HG03097 (cell line): ENCODE data around the gene PREB.
"Not testable (repeated sequence)": the region's sequence is repeated elsewhere in the genome, so short reads cannot be mapped to it uniquely, and the experiment has no call there.

Experiments
- ATAC-seq: cut with Tn5 transposase; IDR thresholded peaks from one replicate; pipeline ENCODE4 v1.9.1; 2021; ENCODE audit not compliant: unreplicated experiment, low FRiP score

The PREB gene

GRCh38 chr2:27128668-27129571 is 5.5 kb downstream of the PREB start:
- ATAC-seq = no peak

GRCh38 chr2:27127883-27128667 is 6.4 kb downstream of the PREB start:
- ATAC-seq = no peak

GRCh38 chr2:27126252-27126710 is 8.2 kb downstream of the PREB start:
- ATAC-seq = no peak

DNA sequence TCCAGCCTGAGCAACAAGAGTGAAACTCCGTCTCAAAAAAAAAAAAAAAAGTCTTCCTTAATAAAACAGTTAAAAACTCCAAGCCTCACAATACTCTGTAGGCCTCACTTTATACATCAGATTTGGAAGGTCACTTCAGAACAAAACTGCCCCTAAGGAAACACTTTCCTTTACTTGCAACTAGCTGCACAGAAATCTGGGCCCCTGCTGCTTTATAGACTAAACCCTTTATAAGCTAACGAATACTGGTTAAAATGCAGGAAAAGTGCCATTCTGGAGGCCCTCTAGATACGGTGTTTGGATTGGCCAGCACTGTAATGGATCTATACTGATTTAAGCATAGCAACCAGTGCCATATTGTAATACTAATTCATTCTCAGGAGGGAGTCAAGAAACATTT is 9.3 kb downstream of the PREB start:
- no peak for ATAC-seq

DNA sequence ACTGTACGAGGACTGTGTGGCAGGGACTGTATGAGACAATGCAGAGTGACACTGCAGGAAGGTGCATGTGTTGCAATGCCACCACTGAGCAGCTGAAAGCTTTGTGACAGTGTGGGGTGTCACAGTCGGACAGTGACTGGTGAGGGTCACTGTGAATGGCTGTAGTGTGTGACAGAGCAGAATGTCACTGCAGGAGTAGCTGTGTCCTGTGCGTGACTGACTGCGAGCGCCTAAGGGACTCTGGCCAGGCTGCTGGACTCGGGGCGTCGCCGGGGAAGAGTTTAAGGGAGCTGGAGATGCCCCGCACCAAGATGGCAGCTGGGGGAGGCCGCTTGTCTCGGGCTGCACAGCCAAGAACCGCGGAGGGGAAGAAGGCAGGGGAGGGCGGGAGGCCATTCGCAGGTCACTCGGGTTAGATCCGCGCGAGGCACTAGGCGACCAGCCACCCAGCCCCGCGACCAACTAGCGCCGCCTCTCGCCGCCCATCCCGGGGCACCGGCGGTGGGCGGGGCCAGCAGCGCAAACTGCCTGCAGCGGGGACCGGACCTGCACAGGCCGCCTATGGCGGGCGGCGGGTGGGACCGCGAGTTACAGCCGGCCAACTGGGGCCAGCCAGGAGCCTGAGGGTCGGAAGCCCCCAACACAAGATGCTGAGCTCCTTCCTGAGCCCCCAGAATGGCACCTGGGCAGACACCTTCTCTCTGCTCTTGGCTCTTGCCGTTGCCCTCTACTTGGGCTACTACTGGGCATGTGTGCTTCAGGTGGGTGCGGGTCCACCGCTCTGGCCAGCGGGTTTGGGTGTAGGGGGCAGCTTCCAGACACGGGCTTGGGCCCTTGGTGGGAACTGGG is 10.9 kb downstream of the PREB start, which contains the start of gene ABHD1:
TSS of gene ABHD1 (plus strand) at position 514 of the 849 bp plus-strand sequence. CDS start at position 648, 134 bp downstream.
- ATAC-seq = no peak

DNA sequence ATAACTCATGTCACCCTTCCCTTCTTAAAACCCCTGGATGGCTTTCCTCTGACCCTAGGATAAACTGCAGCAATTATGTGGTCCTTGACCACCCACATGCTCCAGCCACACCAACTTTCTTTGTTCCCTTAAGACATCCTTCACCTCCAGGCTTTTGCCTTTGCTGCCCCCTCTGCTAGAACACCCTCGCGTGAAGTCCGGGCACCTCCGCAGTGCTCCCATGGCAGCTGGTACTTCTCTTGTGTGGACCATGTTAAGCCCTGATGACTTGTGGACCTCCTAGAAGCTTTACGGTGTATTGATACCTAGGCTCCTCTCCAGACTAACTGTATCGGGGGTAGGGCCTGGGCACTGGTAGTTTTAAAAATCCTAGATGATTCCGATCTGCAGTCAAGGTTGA is 11.6 kb downstream of the PREB start:
- ATAC-seq = no peak

DNA sequence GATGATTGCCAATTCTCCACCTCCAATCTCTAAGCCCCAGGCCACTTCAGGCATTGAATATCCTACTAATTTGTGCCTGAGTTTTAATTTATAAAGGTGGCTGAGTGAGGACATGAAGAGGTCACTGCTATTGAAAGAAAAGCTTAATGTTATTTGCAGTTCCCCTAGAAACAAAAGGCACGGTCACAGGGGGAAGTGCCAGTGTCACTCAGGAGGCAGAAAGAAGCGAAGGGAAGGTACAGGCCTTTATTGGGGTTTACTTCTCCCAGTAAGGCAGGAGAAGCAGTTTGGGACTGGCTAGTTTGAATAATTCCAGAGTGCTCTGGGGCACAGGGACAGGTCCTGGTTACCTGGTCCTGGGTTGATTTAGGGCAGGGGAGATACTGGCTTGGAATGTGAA is 12.5 kb downstream of the PREB start:
- no peak for ATAC-seq

GRCh38 chr2:27119330-27119670 is 15.1 kb downstream of the PREB start:
- ATAC-seq = not testable (repeated sequence)

DNA sequence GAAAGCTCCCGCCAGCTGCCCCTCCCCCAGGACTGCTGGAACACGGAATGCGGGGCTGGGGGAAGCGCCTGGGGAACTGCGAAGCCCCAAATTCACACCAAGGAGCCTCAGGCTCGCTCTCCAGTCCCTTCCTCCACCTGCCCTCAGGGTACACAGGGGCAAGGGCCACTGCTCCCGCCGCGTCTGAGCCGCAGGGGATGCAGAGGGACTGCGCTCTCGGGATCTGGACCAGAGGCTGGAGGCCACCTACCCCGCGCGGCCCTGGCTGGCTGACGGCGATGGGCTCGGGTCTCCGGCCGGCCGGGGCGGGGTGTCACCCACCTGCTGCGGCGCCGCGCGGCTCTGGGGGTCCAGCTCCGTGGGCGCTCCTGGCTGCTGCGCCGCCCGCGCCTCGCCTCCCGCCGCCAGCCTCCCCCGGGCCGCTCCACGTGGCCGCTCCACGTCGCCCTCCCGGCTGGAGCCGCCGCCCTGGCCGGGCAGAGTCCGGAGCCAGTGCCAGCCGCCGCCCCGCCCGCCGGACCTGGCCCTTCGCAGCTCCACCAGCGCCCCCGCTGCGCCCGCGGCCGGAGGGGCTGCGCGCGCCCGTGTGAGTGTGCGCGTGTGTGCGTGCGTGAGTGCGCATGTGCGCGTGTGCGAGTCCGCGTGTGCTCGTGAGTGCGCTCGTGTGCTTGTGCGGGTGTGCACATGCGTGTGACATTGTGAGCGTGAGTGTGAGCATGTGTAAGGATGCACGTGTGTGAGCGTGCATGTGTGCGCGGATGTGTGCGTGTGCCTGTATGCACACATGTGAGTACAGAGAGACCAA is 15.7 kb downstream of the PREB start, which contains the start of gene CGREF1:
TSS of gene CGREF1 (minus strand) at position 604 of the 805 bp plus-strand sequence. CDS start 14,762 bp downstream, outside the sequence.
- ATAC-seq = no peak

GRCh38 chr2:27117995-27118524 is 16.4 kb downstream of the PREB start:
- ATAC-seq = no peak

GRCh38 chr2:27115519-27115918 is 18.9 kb downstream of the PREB start:
- no peak for ATAC-seq

DNA sequence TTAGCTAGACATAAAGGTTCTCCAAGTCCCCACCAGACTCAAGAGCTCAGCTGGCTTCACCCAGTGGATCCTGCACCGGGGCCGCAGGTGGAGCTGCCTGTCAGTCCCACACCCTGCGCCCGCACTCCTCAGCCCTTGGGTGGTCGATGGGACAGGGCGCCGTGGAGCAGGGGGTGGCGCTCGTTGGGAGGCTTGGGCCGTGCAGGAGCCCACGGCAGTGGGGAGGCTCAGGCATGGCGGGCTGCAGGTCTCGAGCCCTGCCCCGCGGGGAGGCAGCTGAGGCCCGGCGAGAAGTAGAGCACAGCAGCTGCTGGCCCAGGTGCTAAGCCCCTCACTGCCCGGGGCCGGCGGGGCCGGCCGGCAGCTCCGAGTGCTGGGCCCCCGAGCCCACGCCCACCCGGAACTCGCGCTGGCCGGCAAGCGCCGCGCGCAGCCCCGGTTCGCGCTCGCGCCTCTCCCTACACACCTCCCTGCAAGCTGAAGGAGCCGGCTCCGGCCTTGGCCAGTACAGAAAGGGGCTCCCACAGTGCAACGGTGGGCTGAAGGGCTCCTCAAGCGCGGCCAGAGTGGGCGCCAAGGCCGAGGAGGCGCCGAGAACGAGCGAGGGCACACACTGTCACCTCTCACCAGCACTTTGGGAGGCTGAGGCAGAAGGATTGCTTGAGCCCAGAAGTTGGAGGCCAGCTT is 22.9 kb downstream of the PREB start:
- not testable (repeated sequence) for ATAC-seq

- ATAC-seq = not testable (repeated sequence)
Observed at GRCh38 chr2:27110603-27111352, 23.7 kb downstream of the PREB start.

DNA sequence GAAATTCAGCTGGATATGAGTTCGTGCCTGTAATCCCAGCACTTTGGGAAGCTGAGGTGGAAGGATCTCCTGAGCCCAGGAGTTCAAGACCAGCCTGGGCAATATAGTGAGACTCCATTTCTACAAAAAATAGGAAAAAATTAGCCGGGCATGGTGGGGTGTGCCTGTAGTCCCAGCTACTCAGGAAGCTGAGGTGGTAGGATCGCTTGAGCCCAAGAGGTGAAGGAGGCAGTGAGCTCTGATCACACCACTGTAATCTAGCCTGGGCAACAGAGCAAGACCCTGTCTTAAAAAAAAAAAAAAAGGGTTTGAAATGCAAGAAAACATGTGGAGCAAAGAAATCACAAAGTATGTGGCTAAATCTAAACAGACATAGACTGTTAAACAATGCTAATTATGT is 25.4 kb downstream of the PREB start:
- ATAC-seq = no peak

DNA sequence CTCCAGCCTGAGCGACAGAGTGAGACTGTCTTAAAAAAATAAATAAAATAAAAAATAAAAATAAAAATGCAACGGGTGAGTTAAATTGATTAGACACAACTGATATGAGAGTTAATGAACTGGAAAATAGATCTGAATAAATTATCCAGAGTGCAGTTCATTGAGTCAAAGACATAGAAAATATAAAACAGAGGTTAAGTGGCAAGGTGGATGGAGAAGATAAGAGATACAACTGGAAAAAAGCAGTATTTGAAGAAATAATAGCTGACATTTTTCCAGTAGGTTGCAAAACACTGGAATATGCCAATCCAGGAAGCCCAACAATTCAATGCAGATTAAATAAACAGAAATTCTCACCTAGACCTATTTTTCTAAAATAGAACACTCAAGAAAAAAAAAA is 26.2 kb downstream of the PREB start:
- ATAC-seq = no peak

GRCh38 chr2:27105981-27106380 is 28.5 kb downstream of the PREB start:
- ATAC-seq = no peak

DNA sequence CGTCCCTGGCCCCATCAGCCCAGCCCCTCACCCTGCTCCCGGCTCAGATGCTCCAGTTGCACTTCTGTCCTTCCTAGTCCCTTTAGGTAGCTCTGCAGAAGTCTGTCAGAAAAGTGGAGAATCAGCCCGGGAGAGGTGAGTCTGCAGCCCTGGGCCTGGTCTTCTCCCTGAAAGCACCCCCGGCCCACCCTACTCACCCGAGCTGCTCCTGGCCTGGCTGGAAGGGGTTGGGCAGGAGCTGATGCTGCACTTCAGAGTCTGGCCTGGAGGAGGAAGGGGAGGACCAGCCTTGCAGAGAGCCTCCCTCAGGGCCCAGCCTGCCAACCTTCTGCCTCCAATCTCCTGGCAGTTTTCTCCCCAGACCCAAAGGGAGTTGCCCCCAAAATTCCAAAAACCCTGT is 32.1 kb downstream of the PREB start:
- no peak for ATAC-seq

DNA sequence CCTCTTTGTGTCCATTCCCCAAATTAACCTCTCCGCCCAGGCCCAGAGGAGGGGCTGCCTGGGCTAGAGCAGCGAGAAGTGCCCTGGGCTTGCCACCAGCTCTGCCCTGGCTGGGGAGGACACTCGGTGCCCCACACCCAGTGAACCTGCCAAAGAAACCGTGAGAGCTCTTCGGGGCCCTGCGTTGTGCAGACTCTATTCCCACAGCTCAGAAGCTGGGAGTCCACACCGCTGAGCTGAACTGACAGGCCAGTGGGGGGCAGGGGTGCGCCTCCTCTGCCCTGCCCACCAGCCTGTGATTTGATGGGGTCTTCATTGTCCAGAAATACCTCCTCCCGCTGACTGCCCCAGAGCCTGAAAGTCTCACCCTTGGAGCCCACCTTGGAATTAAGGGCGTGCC is 34.4 kb downstream of the PREB start:
- ATAC-seq = no peak
